ENCODE results near the gene TMEM163.

DNA sequence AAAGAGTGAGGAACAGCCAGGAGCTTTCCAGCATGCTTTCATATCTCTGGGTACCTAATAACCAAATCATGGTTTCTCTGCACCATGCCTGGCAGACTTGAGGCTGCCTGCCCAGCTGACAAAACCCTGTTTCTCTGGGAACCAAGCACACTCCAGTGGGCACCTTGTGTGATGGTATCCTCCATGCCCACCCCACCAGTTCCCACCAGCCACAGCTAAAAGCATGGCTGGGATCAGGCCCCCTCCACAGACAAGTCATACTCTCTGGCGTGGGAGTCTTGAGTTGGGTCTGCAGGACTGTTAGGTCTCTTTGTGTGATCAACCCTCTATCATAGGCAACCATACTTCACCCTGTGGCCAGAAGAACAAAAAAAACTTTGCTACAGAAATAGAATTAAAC is 56.0 kb downstream of the TMEM163 start:
- no peak for TF ChIP-seq EZH2 (IDR thresholded peaks at IDR 0.05; ENCODE audit: borderline replicate concordance, insufficient read depth, low read length, poor library complexity, severe bottlenecking)
- TF ChIP-seq, protein P1, sequence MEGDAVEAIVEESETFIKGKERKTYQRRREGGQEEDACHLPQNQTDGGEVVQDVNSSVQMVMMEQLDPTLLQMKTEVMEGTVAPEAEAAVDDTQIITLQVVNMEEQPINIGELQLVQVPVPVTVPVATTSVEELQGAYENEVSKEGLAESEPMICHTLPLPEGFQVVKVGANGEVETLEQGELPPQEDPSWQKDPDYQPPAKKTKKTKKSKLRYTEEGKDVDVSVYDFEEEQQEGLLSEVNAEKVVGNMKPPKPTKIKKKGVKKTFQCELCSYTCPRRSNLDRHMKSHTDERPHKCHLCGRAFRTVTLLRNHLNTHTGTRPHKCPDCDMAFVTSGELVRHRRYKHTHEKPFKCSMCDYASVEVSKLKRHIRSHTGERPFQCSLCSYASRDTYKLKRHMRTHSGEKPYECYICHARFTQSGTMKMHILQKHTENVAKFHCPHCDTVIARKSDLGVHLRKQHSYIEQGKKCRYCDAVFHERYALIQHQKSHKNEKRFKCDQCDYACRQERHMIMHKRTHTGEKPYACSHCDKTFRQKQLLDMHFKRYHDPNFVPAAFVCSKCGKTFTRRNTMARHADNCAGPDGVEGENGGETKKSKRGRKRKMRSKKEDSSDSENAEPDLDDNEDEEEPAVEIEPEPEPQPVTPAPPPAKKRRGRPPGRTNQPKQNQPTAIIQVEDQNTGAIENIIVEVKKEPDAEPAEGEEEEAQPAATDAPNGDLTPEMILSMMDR (IDR thresholded peaks at IDR 0.05; ENCODE audit: poor library complexity, severe bottlenecking), result no peak
- no peak for TF ChIP-seq SMC3 (conservative IDR thresholded peaks at IDR 0.05; ENCODE audit: poor library complexity)
- TF ChIP-seq POLR2AphosphoS5 (IDR thresholded peaks at IDR 0.05), result no peak
